Measurements from ENCODE around the gene FHIT.
A peak's percentile ranks its signal among the peaks of the same experiment; 100 is the strongest.

FHIT gene

DNA sequence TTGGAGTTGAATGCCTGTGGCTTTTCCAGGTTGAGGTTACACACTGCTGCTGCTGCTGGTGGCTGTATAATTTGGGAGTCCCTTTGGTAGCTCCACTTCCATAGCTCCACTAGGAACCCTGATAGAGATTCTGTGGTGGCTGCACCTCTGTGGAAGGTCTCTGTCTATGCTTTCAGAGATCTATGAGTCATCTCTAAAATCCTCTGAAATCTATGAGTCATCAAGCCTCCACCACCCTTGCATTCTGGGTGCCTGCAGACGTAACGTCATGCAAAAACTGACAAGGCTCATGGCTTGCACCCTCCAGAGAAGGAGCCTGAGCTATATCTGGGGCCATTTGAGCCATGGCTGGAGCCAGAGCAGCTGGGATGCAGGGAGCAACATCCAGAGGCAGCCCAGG lies 1164.4 kb downstream of the FHIT start:
- in situ Hi-C loops (cut with HindIII; ENCODE audit: low pct_ligation_motif_present, low sequenced_read_pairs) = no loop called here
- Histone ChIP-seq H3K4me3 (ENCODE audit: low read depth, low read length) (no peak overlapping the region), H3K27ac (no peak overlapping the region), H3K36me3 (replicated peaks) (no peaks in the 10 kb centered on the region), H3K27me3 (replicated peaks) (no peaks in the 10 kb centered on the region)
- DNase-seq = peak; percentile 69
- TF ChIP-seq, protein P1, sequence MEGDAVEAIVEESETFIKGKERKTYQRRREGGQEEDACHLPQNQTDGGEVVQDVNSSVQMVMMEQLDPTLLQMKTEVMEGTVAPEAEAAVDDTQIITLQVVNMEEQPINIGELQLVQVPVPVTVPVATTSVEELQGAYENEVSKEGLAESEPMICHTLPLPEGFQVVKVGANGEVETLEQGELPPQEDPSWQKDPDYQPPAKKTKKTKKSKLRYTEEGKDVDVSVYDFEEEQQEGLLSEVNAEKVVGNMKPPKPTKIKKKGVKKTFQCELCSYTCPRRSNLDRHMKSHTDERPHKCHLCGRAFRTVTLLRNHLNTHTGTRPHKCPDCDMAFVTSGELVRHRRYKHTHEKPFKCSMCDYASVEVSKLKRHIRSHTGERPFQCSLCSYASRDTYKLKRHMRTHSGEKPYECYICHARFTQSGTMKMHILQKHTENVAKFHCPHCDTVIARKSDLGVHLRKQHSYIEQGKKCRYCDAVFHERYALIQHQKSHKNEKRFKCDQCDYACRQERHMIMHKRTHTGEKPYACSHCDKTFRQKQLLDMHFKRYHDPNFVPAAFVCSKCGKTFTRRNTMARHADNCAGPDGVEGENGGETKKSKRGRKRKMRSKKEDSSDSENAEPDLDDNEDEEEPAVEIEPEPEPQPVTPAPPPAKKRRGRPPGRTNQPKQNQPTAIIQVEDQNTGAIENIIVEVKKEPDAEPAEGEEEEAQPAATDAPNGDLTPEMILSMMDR (IDR thresholded peaks at IDR 0.05; ENCODE audit: low read depth, low read length, missing control alignments) = no peak

GRCh38 chr3:60085649-60086048 lies 1165.6 kb downstream of the FHIT start:
- no peak overlapping the region for H3K27ac ChIP-seq
- no peaks in the 10 kb centered on the region for H3K27me3 ChIP-seq (replicated peaks)
- no peaks in the 10 kb centered on the region for H3K36me3 ChIP-seq (replicated peaks)
- in situ Hi-C loops (cut with HindIII; ENCODE audit: low pct_ligation_motif_present, low sequenced_read_pairs) = no loop called here
- no peak overlapping the region for H3K4me3 ChIP-seq (ENCODE audit: low read depth, low read length)
- no peak for DNase-seq
- TF ChIP-seq, protein P1 (IDR thresholded peaks at IDR 0.05; ENCODE audit: low read depth, low read length, missing control alignments) = no peak

DNA sequence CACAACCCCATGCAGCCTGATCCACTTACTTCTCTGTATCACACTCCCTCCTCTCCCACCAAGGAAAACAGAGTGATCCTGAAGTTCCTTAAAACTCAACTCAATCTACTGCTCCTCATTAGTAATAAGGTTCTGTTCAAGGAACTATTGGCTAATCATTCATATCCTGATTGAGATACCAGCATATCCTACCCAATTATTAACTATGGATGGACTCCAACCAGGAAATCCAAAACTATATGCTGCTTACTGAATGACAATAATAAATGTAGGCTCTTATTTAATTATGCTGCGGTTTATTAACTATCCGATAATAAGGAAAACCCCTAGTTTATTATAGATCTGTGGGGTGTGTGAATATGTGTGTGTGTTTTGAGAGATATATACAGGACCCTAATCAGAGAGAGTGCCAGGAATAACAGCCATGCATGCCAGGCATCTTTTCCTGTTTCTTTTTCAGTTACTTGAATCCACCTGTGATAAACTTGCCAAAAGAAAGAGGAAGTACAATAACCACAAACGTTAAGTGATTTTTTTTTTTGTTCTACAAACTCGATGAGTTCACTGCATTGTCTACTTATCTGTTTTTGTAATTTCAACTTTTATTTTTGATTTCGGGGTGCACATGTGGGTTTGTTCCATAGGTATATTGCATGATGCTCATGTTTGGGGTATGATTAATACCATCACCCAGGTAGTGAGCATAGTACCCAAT lies 1169.7 kb downstream of the FHIT start:
- H3K27me3 ChIP-seq (replicated peaks) = no peaks in the 10 kb centered on the region
- H3K36me3 ChIP-seq (replicated peaks) = no peaks in the 10 kb centered on the region
- no peak overlapping the region for H3K27ac ChIP-seq
- H3K4me3 ChIP-seq (ENCODE audit: low read depth, low read length) = no peak overlapping the region
- in situ Hi-C loops (cut with HindIII; ENCODE audit: low pct_ligation_motif_present, low sequenced_read_pairs) = no loop called here
- no peak for DNase-seq
- TF ChIP-seq, protein P1 (IDR thresholded peaks at IDR 0.05; ENCODE audit: low read depth, low read length, missing control alignments) = no peak

GRCh38 chr3:60080648-60081047 lies 1170.6 kb downstream of the FHIT start:
- no peak for DNase-seq
- Histone ChIP-seq H3K36me3 (replicated peaks) (no peaks in the 10 kb centered on the region), H3K4me3 (ENCODE audit: low read depth, low read length) (no peak overlapping the region), H3K27ac (no peak overlapping the region), H3K27me3 (replicated peaks) (no peaks in the 10 kb centered on the region)
- in situ Hi-C loops (cut with HindIII; ENCODE audit: low pct_ligation_motif_present, low sequenced_read_pairs) = no loop called here
- TF ChIP-seq, protein P1 (IDR thresholded peaks at IDR 0.05; ENCODE audit: low read depth, low read length, missing control alignments) = no peak

DNA sequence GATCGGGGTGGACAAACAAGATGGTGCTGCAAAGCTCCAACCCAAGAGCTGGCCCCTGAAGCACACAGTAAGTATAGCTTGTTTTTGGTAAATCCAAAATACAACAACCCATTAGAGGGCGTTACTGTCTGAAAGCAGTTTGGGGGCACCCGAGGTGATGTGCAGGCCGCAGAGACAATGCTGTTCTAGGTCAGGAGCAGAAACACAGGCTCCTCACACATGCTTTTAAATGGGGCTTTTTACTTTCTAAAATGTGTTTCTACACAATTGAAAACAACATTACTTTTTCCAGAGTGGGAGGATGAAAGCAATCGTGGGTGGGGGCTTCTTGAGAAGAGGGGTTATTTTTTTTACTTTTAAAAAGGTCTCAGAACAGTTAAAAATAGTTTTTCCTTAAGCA lies 1172.2 kb downstream of the FHIT start:
- Histone ChIP-seq H3K36me3 (replicated peaks) (no peaks in the 10 kb centered on the region), H3K27me3 (replicated peaks) (no peaks in the 10 kb centered on the region), H3K4me3 (ENCODE audit: low read depth, low read length) (no peak overlapping the region), H3K27ac (no peak overlapping the region)
- no peak for DNase-seq
- in situ Hi-C loops (cut with HindIII; ENCODE audit: low pct_ligation_motif_present, low sequenced_read_pairs) = no loop called here
- TF ChIP-seq, protein P1 (IDR thresholded peaks at IDR 0.05; ENCODE audit: low read depth, low read length, missing control alignments) = no peak

DNA sequence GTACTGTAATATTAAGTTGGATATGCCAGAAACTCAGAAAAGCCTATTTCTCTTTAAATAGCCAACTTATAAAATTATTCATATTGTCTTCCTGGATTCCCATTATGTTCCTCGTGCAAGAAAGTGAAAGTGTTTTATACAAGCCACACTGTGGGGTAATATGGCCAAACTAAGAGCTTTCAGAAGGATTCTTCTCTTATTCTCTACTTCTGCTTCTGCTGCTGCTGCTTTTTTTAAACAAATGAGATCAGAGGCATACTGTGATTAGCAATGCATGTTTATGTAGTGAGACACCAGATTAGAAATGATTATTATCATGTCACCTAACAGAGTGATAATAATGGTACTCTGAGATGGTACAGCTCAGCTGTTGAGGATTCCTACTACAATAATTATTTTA lies 1174.9 kb downstream of the FHIT start:
- Histone ChIP-seq H3K4me3 (ENCODE audit: low read depth, low read length) (no peak overlapping the region), H3K27me3 (replicated peaks) (no peaks in the 10 kb centered on the region), H3K36me3 (replicated peaks) (no peaks in the 10 kb centered on the region), H3K27ac (no peak overlapping the region)
- TF ChIP-seq, protein P1 (IDR thresholded peaks at IDR 0.05; ENCODE audit: low read depth, low read length, missing control alignments) = no peak
- DNase-seq = no peak
- in situ Hi-C loops (cut with HindIII; ENCODE audit: low pct_ligation_motif_present, low sequenced_read_pairs) = no loop called here
